ENCODE data around the gene TGM5.
"Not testable (repeated sequence)": the region's sequence is repeated elsewhere in the genome, so short reads cannot be mapped to it uniquely, and the experiment has no call there.

Gene TGM5, protein sequence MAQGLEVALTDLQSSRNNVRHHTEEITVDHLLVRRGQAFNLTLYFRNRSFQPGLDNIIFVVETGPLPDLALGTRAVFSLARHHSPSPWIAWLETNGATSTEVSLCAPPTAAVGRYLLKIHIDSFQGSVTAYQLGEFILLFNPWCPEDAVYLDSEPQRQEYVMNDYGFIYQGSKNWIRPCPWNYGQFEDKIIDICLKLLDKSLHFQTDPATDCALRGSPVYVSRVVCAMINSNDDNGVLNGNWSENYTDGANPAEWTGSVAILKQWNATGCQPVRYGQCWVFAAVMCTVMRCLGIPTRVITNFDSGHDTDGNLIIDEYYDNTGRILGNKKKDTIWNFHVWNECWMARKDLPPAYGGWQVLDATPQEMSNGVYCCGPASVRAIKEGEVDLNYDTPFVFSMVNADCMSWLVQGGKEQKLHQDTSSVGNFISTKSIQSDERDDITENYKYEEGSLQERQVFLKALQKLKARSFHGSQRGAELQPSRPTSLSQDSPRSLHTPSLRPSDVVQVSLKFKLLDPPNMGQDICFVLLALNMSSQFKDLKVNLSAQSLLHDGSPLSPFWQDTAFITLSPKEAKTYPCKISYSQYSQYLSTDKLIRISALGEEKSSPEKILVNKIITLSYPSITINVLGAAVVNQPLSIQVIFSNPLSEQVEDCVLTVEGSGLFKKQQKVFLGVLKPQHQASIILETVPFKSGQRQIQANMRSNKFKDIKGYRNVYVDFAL

DNA sequence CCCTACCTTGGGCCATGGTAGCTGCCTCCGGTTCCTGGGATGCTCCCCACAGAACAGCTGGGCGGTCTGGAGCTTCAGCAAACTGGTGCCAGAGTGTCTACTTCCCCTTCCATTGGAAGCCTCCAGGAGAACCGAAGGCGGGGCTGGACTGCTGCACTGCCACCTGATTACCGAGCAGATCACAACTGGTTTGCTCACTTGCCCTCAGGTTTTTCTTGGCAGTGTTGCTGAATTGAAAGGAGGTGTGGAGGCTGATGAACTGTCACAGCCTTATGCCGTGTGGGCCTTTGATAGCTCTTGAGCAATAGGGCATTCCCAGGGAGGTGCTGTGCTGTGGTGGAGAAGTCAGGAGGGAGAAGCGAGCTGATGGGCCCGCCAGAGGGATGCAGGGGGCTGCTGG lies at the start of gene TGM5:
Gene TGM5, minus strand, starts transcription at position 95 of the 400 bp plus-strand sequence. Its CDS starts 79 bp downstream, at position 16.
- no peak within 1 kb of the TSS for H3K4me3 ChIP-seq (ENCODE audit: low read depth, low read length)

DNA sequence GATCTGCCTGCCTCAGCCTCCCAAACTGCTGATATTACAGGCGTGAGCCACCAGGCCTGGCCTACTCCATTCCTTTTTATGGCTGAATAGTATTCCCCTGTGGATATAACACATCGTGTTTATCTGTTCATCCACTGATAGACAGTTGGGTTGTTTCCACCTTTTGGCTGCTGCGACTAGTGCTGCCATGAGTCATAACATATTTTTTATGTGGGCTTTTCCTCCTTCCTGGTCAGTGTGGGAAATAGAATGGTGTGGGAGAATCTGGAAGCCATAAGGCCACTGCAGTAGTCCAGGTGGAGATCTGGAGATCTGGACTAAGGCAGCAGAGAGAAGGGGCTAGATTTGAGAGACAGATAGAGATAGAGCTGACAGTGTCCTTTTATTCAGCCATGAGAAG lies 47.4 kb upstream of the TGM5 start:
- no peak overlapping the region for H3K4me3 ChIP-seq (ENCODE audit: low read depth, low read length)

DNA sequence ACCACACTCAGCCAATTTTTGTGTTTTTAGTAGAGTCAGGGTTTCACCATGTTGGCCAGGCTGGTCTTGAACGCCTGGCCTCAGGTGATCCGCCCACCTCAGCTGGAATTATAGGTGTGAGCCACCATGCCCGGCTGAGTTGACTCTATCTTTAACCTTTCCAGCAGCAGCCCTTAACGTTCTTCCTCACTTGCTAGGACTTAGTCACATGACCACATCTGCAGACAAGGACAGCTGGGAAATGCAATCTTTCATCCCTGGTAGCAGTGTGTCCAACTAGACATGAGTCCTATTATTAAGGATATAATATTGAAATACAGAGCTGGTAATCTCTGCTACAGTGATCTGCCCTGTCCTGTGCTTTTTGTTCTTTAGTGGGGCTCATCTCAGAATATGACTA lies 45.6 kb upstream of the TGM5 start:
- no peak overlapping the region for H3K4me3 ChIP-seq (ENCODE audit: low read depth, low read length)

DNA sequence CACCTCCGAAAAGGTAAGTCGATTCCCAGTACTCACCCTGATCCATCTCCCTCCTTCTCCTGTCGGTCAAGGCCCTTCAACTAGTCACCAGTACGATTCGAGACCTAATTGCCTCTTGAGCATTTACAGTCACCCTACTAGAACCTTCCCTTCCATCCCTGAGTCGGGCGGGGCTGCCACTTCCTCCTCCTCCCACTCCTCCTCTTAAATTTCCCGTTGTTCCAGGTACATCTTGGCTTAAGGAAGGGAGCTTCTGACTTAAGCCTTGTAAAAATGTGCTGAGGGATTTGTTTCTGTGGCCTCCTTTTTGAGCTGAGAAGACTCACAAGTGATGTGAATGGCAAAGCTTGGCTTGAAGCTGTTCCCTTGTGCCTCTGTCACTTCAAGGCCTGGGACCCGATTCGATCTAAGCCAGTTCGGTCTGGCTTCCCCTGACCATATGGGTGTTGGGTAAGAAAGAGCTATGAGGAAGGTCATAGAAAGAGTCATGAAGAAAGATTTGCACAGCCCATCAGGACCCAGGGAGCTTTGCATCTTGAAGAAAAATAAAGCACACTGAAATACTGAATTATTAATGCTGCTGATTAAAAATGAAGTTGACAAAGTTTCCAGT lies 35.6 kb upstream of the TGM5 start, which contains the start of gene TGM7:
Gene TGM7, minus strand, starts transcription at position 51 of the 613 bp plus-strand sequence.
- no peak within 1 kb of the TSS for H3K4me3 ChIP-seq (ENCODE audit: low read depth, low read length)

DNA sequence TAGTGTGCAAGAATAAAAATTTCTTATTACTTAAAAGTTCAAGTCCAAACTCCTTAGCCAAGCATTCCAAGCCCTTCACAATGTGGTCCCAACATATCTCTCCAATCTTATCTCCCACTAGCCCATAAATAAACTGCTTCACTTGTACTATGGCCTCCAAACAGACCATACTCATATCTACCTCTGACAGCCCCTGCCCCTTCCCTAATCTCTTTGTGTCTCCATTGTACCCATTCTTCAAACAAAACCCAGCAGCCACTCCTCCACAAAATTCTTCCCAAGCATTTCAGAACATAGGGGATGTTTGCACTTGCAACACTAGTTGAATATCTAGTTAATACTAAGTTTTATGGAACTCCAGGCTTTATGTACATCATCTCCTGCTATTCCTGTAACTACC lies 33.2 kb upstream of the TGM5 start:
- H3K4me3 ChIP-seq (ENCODE audit: low read depth, low read length) = no peak overlapping the region

DNA sequence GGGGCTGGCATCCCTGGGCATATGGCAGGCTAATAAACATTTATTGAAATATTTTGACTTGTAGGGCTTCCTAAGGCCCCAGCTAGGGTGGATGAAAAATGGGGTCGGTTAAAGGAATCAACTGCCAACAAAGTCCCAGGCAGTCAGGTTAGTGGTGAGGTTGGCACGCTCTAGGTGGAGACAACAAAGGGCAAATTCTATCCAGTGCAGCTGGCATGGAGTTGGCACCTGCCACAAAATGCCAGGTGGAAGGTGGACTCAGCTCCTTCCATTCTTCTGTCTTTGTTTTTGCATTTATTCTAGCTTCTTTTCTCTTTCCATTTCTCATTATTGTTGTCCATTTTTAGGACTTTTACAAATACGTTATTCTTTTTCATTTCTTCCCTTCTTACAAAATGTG lies 32.7 kb upstream of the TGM5 start:
- H3K4me3 ChIP-seq (ENCODE audit: low read depth, low read length) = no peak overlapping the region

DNA sequence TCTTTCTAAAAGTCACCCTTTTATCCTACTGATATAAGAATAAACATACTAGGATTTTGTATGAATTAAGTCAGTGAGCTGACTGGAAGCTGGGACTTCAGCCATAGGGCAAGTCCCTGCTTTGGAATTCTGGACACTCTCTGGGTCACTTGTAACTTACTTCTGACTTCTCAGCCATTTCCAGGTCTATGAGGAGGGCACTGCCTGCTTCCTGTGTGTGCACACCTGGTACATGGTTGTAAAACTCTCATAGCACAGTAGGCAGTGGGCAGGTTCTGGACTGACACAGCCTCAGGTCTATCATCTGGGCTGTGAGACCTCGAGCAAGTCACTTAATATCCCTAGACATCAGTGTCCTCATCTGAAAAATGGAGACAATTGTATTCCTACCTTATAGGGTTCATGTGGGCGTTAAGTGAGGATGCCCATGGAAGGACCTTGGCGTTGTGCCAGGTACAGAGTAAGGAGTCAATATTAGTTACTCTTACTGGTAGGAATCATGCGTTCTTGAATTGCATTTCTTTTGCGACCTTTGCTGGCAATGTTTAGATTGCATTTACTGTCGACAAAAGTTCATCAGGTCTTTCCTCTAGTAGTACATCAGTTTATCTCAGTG lies 27.5 kb upstream of the TGM5 start:
- H3K4me3 ChIP-seq (ENCODE audit: low read depth, low read length) = no peak overlapping the region

DNA sequence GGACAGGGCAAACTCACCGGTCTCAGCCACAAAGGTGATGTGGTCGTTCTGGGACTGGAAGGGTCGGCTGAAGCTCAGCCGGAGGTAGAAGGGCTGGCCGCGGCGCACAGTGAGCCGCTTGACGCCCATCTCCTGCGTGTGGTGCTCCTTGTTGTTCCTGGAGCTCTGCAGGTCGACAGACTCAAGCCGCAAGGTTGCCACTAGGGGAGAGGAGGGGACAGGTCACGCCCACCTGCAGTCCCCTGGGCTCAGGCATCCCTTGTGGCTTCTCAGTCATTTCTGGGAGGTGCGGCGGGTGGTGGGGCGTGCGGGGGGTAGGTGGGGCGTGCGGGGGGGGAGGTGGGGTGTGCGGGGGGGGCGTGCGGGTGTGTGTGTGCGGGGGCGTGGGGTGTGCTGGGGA lies 26.7 kb upstream of the TGM5 start:
- no peak overlapping the region for H3K4me3 ChIP-seq (ENCODE audit: low read depth, low read length)

DNA sequence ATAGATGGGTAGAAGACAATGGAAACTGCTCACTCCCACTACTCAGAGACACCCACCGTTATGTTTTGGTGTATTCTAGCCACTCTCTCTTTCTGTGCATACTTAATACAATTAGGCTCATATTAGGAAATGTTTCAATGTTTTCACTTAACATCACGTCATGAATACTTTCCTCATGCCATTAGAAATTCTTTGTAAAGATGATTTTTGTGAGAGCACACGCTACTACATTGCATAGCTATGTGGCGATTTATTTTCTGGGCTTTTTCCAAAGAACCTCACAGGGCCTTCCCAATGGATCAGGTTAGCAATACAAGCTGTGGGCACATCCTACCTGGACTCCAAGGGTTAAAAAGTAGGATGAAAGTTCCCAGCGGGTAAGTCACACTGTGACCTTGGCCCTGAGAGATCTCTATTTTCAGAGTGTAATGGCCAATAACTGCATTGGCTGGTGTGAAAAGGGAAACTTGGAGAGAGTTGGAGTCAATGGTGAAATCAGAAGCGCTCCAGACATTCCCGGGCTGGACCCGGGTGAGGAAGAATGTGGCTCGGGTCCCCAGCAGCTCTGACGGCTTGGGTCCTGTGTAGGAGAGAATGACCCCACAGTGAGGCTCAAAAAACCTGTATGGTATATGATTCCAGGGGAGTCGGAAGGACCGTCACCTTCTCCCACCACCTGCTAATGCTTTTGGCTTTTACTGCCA lies 25.8 kb upstream of the TGM5 start:
- no peak overlapping the region for H3K4me3 ChIP-seq (ENCODE audit: low read depth, low read length)

DNA sequence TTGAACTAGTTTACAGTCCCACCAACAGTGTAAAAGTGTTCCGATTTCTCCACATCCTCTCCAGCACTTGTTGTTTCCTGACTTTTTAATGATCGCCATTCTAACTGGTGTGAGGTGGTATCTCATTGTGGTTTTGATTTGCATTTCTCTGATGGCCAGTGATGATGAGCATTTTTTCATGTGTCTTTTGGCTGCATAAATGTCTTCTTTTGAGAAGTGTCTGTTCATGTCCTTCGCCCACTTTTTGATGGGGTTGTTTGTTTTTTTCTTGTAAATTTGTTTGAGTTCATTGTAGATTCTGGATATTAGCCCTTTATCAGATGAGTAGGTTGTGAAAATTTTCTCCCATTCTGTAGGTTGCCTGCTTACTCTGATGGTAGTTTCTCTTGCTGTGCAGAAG lies 22.9 kb upstream of the TGM5 start:
- H3K4me3 ChIP-seq (ENCODE audit: low read depth, low read length) = not testable (repeated sequence)

DNA sequence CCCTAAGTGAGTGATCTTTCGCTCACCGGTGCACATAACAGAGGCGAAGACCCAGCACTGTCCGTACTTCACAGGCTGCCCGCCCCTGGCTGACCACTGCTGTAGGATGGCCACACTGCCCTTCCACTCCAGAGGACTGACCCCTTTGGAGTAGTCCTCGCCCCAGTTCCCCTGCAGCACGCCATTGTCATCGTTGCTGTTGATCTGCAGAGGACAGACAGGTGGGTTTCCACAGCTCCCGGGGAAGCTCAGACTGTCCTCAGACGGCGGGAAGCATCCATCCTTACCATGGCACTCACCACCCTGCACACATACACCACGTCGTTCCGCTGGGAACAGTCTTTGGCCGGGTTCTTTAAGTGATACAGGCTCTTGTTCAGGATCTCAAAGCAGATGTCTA lies 20.5 kb upstream of the TGM5 start:
- no peak overlapping the region for H3K4me3 ChIP-seq (ENCODE audit: low read depth, low read length)

DNA sequence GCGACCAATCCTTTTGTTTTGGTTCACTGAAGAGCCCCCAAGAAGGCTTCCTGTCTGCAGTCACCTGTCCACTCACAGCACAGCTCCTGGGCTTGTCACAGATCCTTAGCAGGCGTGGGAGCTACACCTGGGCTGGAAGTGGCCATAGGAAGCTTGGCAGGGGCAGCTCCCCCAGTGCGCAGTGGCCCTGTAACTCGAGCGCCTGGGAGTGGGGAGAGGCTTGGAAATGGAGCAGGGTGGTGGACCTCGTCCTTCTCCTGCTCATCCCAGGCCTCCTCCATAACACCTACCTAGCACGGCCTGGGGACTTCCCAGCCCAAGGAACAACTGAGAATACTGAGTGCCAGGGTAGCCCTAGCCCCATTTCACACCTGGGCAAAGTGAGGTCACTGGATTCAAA lies 19.3 kb upstream of the TGM5 start:
- no peak overlapping the region for H3K4me3 ChIP-seq (ENCODE audit: low read depth, low read length)

DNA sequence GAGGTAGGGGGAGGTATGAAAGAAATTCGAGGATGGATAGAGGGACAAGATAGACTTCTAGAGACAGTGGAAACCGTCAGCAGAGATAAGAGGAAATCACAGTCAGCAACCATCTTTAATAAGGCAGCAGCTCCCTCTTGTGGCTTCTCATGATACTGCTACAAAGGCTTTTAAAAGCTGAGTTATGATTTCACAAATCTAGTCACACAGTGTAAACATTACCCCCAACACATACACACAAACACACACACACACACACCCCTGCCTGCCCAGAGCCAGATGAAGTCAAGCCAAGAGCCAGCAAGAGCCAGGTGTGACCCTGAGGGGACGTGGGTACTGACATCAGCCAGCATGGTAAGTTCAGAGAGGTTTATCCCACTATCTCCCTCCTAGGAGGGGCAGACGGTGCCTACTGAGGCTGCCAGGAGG lies 18.9 kb upstream of the TGM5 start:
- H3K4me3 ChIP-seq (ENCODE audit: low read depth, low read length) = no peak overlapping the region

DNA sequence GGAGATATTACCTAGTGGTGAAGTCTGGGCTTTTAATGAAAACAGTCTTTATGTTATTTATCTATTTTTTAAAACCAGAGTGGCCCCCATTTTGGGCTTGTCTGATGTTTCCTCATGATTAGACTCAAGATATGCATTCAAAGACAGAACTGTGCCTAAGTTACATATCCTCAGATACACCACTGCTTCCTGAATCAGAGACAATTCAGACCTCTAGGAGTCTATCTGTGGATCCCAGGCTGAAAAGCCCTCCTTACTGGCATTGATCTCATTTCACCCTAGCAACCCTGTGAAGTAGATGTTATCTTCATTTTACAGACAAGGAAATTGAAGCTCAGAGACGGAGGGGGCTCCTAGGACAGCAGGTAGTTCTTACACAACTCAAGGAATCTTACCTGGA lies 16.8 kb upstream of the TGM5 start:
- no peak overlapping the region for H3K4me3 ChIP-seq (ENCODE audit: low read depth, low read length)

DNA sequence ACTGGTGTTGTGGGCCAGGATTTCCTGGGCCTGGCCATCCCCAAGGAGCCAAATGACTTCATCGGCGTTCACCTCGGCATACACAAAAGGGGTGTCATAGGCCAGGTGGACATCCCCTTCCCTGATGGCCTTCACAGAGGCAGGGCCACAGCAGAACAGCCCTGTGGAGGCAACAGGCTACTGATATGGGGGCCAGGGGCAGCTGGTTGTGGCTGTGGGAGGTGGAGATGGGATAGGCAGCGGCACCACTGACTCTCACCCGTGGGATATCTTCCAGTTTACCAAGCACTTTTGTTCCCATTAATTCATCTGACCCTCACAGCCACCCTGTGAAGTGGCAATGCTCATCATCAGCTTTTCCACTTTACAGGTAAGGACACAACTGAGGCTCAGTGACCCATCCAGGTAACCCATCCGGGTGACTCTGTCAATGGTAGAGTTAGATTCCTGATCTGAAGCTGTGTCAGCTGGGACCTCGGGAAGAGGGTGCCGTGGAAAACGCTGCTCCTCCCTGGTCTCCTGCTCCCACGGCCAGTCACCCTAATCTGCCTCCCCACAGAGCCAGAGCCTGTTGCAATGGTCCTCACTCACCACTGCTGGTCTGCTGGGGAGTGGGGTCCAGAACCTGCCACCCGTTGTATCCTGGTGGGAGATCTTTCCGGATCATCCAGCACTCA lies 15.3 kb upstream of the TGM5 start:
- no peak overlapping the region for H3K4me3 ChIP-seq (ENCODE audit: low read depth, low read length)

DNA sequence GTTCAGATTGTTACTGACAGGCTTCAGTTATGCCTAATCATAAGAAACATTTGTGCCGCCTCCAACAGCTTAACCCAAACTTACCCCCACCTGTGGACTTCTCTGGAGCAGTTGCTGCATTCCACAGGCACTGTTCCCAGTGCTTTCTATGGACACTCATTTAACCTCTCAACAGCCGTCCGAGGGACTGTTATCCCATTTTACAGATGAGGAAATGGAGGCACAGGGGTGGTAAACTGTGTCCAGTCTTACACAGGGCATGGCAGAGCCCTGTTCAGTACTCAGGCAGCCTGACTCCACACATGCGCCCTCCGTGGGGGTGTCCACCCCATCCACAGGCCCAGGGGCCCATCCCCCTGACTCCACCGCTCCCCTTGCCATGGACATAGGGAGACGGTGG lies 14.3 kb upstream of the TGM5 start:
- no peak overlapping the region for H3K4me3 ChIP-seq (ENCODE audit: low read depth, low read length)

DNA sequence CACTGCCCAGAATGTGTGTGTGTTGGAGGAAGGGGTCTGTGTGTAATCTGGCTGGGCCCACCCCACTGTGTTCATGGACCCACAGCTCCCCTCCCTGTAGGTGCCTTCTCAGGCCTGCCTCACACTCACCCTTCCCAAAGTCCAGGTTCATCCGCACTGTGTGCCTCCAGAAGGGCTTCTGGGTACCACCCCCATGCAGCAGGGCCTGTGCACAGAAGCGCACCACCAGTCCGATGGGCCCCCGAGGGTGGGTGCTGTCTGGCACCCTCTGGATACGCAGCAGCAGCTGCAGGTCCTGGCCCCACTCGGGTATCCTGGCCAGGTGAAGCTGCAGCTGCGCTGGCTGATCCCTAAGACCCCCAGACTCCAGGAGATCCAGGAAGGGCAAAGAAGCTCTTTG lies 12.8 kb upstream of the TGM5 start:
- H3K4me3 ChIP-seq (ENCODE audit: low read depth, low read length) = no peak overlapping the region

DNA sequence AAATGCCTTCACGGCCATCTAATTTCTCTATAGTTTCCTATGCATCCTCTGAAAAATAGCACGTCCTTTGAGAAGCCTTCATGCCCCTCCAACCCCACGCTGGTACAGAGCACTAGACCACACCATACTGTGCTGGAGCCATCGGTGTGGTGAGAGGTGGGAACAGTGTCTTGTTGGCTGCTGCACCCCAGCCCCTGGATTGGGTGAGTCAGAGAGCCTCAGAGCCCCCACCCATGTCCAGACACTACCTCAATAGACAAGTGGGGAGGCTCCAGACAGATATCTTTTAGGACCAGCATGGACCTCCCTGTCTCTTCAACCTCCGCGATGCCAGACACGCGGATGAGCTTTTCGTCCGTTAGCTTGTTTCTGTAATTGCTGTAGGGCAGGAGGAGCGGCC lies 12.1 kb upstream of the TGM5 start:
- no peak overlapping the region for H3K4me3 ChIP-seq (ENCODE audit: low read depth, low read length)

DNA sequence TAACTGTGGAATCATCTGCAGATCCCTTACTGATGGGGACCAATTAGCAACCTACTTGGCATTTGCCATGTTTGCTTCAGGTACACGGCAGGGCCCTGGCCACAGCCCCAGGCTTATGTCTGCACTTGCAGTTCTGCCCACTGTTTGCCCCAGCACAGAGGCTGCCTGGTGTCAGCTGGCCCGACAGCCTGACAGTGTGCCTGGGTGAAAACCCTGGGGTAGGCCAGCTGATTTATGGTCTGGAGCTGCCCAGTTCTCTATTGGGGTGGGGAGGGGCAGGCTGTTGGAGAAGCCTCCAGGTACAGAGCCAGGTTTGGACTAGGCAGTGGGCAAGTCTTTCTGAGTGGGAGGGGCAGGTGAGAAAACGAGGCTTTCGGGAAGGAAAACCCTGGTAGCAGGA lies 11.2 kb upstream of the TGM5 start:
- no peak overlapping the region for H3K4me3 ChIP-seq (ENCODE audit: low read depth, low read length)

DNA sequence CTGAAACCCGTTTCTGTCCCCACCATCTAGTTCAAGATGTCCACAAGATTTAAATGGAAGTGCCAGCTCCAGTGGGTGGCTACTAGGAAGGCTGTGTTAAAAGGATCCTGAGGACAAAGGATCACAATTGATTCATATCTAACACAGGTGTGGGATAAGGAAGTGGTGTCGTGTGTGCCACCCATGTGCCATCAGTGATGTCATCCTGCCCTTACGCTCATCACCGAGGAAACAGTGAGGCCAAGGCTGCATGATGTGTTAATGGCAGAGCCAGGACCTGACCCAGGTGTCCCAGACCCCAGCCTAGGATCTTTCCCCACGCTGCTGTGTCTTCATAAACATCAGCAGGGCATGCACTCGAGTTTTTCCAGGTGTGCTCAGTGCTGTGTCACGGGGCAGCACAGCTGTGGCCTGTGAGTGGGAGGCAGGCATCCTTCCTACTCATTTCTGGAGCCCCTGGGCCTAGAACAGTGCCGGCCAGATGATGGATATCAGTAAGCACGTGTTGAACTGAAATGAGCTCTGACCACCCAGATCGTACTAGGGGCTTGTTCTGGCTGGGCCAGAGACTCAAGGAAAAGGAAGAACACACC lies 10.6 kb upstream of the TGM5 start:
- H3K4me3 ChIP-seq (ENCODE audit: low read depth, low read length) = no peak overlapping the region

Measured in iPS-11a (cell line).